CD4-positive, alpha-beta T cell (primary cell): ENCODE results near the gene FGF8. TPM values are rescaled to one million over a fixed set of nuclear protein-coding genes. Genes with fewer than 3 reads are reported as not detected.

ENCODE experiments used
- ATAC-seq: fragments of 200-7000 bp; cut with Tn5 transposase; one replicate; pipeline ENCODE4 v1.10.0; 2022; ENCODE audit warnings: mild to moderate bottlenecking; ENCODE audit not compliant: poor library complexity
- CTCF ChIA-PET: fragments of 350-600 bp; sonication (Branson Sonifier 250); formaldehyde crosslinking; loops from one replicate; lab custom pipeline; 2021; ENCODE audit warnings: antibody characterized with exemption, inconsistent platforms; lab: Charles Lee
- POLR2A ChIA-PET: fragments of 350-600 bp; sonication (Branson Sonifier 250); formaldehyde crosslinking; loops from one replicate; lab custom pipeline; 2021; ENCODE audit warnings: antibody characterized with exemption, inconsistent platforms; lab: Charles Lee
- DNase-seq, 14 experiments: peaks; one replicate each; pipeline ENCODE4 v3.0.0-alpha.2; 2013 to 2020; ENCODE audit warnings: mixed read lengths in 2 of 14
- H3K27ac ChIP-seq, 2 donors: one replicate each; pipeline versions ENCODE4 v1.5.1 to v1.7.0; 2013; ENCODE audit warnings: low read length in 2 of 2, low read depth in 1 of 2, mild to moderate bottlenecking in 1 of 2
- H3K27me3 ChIP-seq, 2 experiments: 1 replicate in 1 of 2; 2 replicates in 1 of 2; pipeline versions ENCODE4 v1.6.1 to v1.7.0; 2013; ENCODE audit warnings: low read length in 2 of 2, control low read depth in 1 of 2, mild to moderate bottlenecking in 1 of 2, moderate library complexity in 1 of 2; ENCODE audit not compliant: insufficient read depth in 2 of 2, control insufficient read depth in 1 of 2
- H3K36me3 ChIP-seq: one replicate; pipeline ENCODE4 v1.6.1; 2013; ENCODE audit warnings: low read length, control low read depth; ENCODE audit not compliant: insufficient read depth
- H3K4me1 ChIP-seq: one replicate; pipeline ENCODE4 v1.6.1; 2013; ENCODE audit warnings: low read length, control low read depth; ENCODE audit not compliant: insufficient read depth
- H3K4me3 ChIP-seq: one replicate; pipeline ENCODE4 v1.5.1; 2013; ENCODE audit warnings: mild to moderate bottlenecking, low read length, moderate library complexity
- H3K9me3 ChIP-seq, 2 experiments: 1 replicate in 1 of 2; 2 replicates in 1 of 2; pipeline versions ENCODE4 v1.6.1 to v1.7.0; 2013; ENCODE audit warnings: low read length in 2 of 2, mild to moderate bottlenecking in 2 of 2, control low read depth in 1 of 2, moderate library complexity in 1 of 2; ENCODE audit not compliant: control insufficient read depth in 1 of 2, insufficient read depth in 1 of 2
- H3K27ac Mint-ChIP-seq: one replicate; pipeline ENCODE4 v1.8.0; 2020; ENCODE audit warnings: mixed read lengths
- H3K27me3 Mint-ChIP-seq: one replicate; pipeline ENCODE4 v1.8.0; 2021; ENCODE audit warnings: mixed read lengths
- H3K36me3 Mint-ChIP-seq: one replicate; pipeline ENCODE4 v1.8.0; 2021; ENCODE audit warnings: low read depth, mixed read lengths
- H3K4me1 Mint-ChIP-seq: one replicate; pipeline ENCODE4 v1.8.0; 2021; ENCODE audit warnings: low read depth, mixed read lengths
- H3K4me3 Mint-ChIP-seq: one replicate; pipeline ENCODE4 v1.8.0; 2020; ENCODE audit warnings: mild to moderate bottlenecking, mixed read lengths
- H3K9me3 Mint-ChIP-seq: one replicate; pipeline ENCODE4 v1.8.0; 2020; ENCODE audit warnings: mixed read lengths
- CTCF ChIP-seq: fragments of 200-600 bp; IDR thresholded peaks from one replicate; pipeline ENCODE4 v1.8.0; 2022; ENCODE audit warnings: antibody characterized with exemption, mild to moderate bottlenecking
- intact Hi-C, 2 experiments: fragments of 100-400 bp; cut with DNase I in 1 of 2; cut with micrococcal nuclease in 1 of 2; formaldehyde crosslinking; loops; one replicate each; pipeline versions ENCODE4 v1.15.1 to v1.9.0; 2023 to 2025; cut with DNase I, micrococcal nuclease
- total RNA-seq, 174 experiments: library from RNA in 2 of 174; stranded (reverse) in 2 of 174; gene quantifications; one replicate each; pipeline ENCODE4 v1.2.3 and lab custom pipeline; 2021 to 2026

The FGF8 gene
- total RNA-seq, 2 experiments from 2014 or later = not detected

DNA sequence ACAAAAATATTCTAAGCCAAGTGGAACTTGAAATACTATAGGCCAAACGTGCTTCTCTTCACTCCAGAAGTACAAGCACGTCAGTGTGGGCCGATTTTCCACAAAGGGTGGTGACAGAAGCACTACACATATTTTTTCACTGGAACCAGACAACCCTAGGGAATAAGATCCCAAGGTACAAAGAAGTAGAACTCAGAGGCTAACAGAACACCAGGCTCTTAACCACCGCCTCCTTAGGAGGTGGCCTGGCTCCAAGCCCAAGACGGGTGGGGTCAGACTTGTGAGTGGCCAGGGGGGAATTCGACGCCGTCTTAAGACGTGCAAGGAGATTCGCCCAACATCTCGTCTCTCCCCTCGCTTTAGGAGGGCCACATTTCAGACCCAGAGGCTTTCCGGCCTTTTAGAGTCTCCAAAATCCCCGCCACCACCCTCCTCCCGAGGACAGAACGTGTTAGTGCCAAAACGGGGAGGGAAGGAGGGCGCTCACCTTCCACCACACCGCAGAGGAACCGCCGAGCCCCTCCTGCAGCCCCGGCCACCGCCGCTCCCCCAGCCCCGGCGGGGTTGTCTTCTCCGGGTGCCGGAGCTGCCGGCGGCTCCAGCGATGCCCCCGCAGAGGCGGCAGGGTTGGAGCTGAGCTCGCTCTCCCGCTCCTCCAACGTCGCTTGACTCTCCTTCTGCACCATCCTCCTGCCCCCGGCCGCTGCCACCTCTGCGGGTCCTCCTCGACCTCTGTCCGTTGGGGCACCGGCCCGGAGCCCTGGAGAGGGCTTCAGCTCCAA lies 41.6 kb upstream of the FGF8 start:
- Mint-ChIP-seq H3K36me3 (peaks cover 56% of the 10 kb centered on the region), H3K4me1 (peaks cover 56% of the 10 kb centered on the region), H3K27ac (peak overlapping the region; percentile 96), H3K4me3 (peak overlapping the region; percentile 99), H3K27me3 (no peaks in the 10 kb centered on the region), H3K9me3 (no peaks in the 10 kb centered on the region)
- peaks cover 16% of the 10 kb centered on the region for H3K36me3 ChIP-seq
- peaks cover 31% of the 10 kb centered on the region for H3K4me1 ChIP-seq
- TF ChIP-seq CTCF = no peak
- H3K27ac ChIP-seq = peak overlapping the region; percentile 82 to 87
- intact Hi-C loops = loop anchor here (1.0 to 10.0 kb wide), 8 partner anchors 13 to 927 kb away; partner anchors contain the start of genes NPM3 (in 2 of the 2), ARMH3 (in 1 of the 2), FBXW4 (in 1 of the 2) and NOLC1 (in 1 of the 2)
- ATAC-seq (peak; percentile 2), DNase-seq (peak in 8 of 14 experiments; percentile 15 to 64 (median 42))
- no peaks in the 10 kb centered on the region for H3K27me3 ChIP-seq
- no peaks in the 10 kb centered on the region for H3K9me3 ChIP-seq
- ChIA-PET CTCF (interaction anchor here (0.9 to 1.8 kb wide), 6 partner anchors 11 to 36 kb away, joined by 3 to 21 read pairs (median 8); partner anchors contain the start of gene NPM3), POLR2A (interaction anchor here (0.6 to 11.5 kb wide), 25 partner anchors 14 to 897 kb away, joined by 3 to 223 read pairs (median 4); partner anchors contain the start of genes ACTR1A, ARL3, ARMH3 and DPCD)
- H3K4me3 ChIP-seq = peak overlapping the region; percentile 97

GRCh38 chr10:101816913-101817336 lies 41.0 kb upstream of the FGF8 start:
- ATAC-seq (no peak), DNase-seq (peak in 1 of 14 experiments; percentile 4)
- ChIA-PET POLR2A (interaction anchor here (0.9 to 11.5 kb wide), 3 partner anchors 17 to 36 kb away, joined by 4 to 223 read pairs (median 43); partner anchors contain the start of gene NPM3), CTCF (interaction anchor here (0.9 to 2.9 kb wide), 3 partner anchors 10 to 24 kb away, joined by 3 to 12 read pairs (median 3); no protein-coding TSS in a partner anchor)
- Histone ChIP-seq H3K27ac (no peak overlapping the region), H3K4me3 (peak overlapping the region; percentile 97), H3K36me3 (peaks cover 22% of the 10 kb centered on the region), H3K27me3 (no peaks in the 10 kb centered on the region), H3K9me3 (no peaks in the 10 kb centered on the region), H3K4me1 (peaks cover 37% of the 10 kb centered on the region)
- Mint-ChIP-seq H3K36me3 (peaks cover 62% of the 10 kb centered on the region), H3K9me3 (no peaks in the 10 kb centered on the region), H3K4me1 (peaks cover 58% of the 10 kb centered on the region), H3K27ac (peak overlapping the region; percentile 96), H3K4me3 (peak overlapping the region; percentile 99), H3K27me3 (no peaks in the 10 kb centered on the region)
- intact Hi-C loops = loop anchor here (5.0 to 10.0 kb wide), 3 partner anchors 122 to 928 kb away; partner anchors contain the start of genes ARMH3 (in 1 of the 2), FBXW4 (in 1 of the 2) and WBP1L (in 1 of the 2)
- no peak for TF ChIP-seq CTCF

- DNase-seq = peak in 1 of 14 experiments; percentile 14
- ChIA-PET POLR2A (interaction anchor here (0.9 to 11.5 kb wide), 4 partner anchors 10 to 36 kb away, joined by 4 to 223 read pairs (median 24); partner anchors contain the start of gene NPM3), CTCF (interaction anchor here (0.9 to 2.9 kb wide), 3 partner anchors 9 to 24 kb away, joined by 3 to 12 read pairs (median 3); no protein-coding TSS in a partner anchor)
- Histone ChIP-seq H3K27ac (peak overlapping the region in 1 of 2 donors; percentile 9), H3K36me3 (peaks cover 28% of the 10 kb centered on the region), H3K27me3 (no peaks in the 10 kb centered on the region), H3K4me1 (peaks cover 39% of the 10 kb centered on the region), H3K4me3 (peak overlapping the region; percentile 97), H3K9me3 (no peaks in the 10 kb centered on the region)
- Mint-ChIP-seq H3K9me3 (no peaks in the 10 kb centered on the region), H3K4me3 (peak overlapping the region; percentile 99), H3K27ac (peak overlapping the region; percentile 96), H3K36me3 (peaks cover 67% of the 10 kb centered on the region), H3K4me1 (peaks cover 58% of the 10 kb centered on the region), H3K27me3 (no peaks in the 10 kb centered on the region)
- ATAC-seq = no peak
- intact Hi-C loops = loop anchor here (5.0 to 10.0 kb wide), 3 partner anchors 122 to 928 kb away; partner anchors contain the start of genes ARMH3 (in 1 of the 2), FBXW4 (in 1 of the 2) and WBP1L (in 1 of the 2)
- TF ChIP-seq CTCF = no peak
Observed at GRCh38 chr10:101816376-101816775, 40.5 kb upstream of the FGF8 start.
